HG02884 (cell line): ENCODE results near the gene SEC24B.
"Not testable (repeated sequence)": the region's sequence is repeated elsewhere in the genome, so short reads cannot be mapped to it uniquely, and the experiment has no call there.

Source experiments
- ATAC-seq: cut with Tn5 transposase; IDR thresholded peaks from one replicate; pipeline ENCODE4 v1.9.1; 2021; ENCODE audit warnings: mild to moderate bottlenecking, moderate library complexity; ENCODE audit not compliant: unreplicated experiment

SEC24B gene

GRCh38 chr4:109574931-109575804, 141.6 kb downstream of the SEC24B start:
- no peak for ATAC-seq

DNA sequence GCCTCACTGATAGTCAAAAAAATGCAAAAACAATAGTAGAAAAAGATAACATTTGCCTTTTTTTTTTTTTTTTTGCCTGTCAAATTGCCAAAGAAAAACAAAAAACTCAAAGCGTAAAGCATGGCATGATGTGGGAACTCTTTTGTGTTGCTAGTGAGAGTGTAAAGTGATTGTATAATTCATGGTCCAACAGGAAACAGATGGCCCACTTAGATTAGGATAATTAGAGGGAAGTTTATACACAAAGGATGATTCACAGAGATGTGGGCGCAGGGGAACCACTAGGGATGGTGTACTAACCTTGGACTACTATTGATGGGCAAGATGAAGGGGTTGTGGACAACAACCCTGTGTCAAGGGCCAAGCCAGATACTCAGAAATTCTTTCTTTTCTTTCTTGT, 142.8 kb downstream of the SEC24B start:
- ATAC-seq = no peak

DNA sequence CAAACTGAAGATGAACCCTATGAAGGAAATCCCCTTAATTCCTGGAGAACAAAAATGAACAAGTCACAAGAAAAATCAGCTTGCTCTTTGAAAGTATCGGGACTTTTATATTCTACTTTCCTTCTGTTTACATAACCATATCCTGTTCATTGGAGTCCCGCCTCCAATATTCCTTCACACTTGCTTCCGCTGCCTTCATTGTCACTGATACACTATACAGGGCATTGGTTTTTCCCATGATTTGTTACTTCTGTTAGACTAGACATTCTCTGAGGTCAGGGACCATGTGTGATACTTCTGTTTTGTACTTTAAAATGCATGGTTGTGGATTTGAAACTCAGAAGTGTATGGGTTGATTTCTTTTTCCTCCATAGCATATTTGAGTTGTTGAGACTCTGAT, 145.2 kb downstream of the SEC24B start:
- ATAC-seq = no peak

DNA sequence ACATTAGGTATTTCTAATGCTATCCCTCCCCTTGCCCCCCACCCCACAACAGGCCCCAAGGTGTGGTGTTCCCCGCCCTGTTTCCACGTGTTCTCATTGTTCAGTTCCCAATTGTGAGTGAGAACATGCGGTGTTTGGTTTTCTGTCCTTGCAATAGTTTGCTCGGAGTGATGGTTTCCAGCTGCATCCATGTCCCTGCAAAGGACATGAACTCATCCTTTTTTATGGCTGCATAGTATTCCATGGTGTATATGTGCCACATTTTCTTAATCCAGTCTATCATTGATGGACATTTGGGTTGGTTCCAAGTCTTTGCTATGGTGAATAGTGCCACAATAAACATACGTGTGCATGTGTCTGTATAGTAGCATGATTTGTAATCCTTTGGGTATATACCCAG, 146.4 kb downstream of the SEC24B start:
- not testable (repeated sequence) for ATAC-seq

DNA sequence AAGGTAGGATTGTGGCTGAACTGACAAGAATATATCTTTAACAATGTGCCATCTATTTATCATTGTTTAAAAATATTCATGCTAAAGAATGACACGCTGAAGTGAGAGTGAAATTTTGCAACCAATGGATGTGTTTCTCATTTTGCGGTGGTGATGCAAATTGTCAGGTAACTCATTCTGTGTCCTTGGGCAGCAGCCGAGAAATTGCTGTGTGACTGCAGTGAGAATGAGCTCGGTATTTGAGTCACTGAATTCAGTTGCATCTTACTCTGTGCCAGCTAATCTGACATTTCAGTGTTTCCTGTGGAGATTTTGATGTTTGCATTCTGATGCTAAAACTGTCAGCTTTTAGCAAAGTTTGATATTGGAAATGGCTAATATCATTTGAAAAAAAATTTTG, 154.6 kb downstream of the SEC24B start:
- peak; percentile 98 for ATAC-seq

DNA sequence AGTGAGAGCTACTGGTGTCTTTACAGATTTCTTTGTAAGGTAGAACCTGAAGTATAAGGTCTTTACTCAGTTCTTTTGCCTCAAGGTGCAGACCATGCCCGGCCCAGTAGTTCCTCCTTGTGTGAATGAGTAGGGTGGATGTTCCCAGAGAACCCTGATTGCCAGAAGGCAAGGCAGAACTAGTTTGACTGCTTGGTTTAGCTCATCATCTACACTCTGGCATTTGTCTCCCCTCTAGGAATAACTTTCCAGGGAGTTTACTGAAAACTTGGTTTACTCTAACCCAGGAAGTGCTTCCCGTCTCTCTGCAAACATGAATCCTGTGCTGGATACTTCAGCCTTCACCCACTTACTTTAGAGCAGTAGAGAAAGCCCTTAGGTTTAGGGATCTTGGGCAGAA, 155.5 kb downstream of the SEC24B start:
- ATAC-seq = no peak

DNA sequence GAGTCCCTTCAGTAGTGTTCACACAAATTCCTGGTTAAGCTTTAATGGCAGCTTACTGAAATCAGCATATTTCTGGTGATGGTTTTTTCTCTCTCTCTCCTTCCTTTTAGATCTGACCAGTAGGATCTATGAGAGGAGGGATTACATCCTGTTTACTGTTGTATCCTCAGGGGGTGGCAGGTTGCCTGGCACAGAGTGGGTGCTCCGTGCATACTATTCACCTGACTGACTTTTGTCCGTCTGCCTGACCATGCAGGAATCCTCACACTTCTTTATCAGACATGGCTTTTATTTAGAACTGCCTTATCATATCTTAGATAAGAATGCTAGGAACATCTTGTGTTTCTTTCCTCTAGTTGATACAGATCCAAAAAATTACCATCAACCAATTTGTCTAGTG, 156.0 kb downstream of the SEC24B start:
- no peak for ATAC-seq
